A549 (cell line): ENCODE data around the gene RPS15. TPM values are rescaled to one million over a fixed set of nuclear protein-coding genes. Genes with fewer than 3 reads are reported as not detected.

Source experiments
- ATAC-seq, 2 experiments: fragments of 200-7000 bp in 1 of 2; fragments of >200 bp in 1 of 2; cut with Nextera tagmentation in 1 of 2; cut with Tn5 transposase in 1 of 2; 3 replicates each; pipeline versions ENCODE4 v1.8.0 to v1.9.1; 2018 to 2020; ENCODE audit warnings: mild to moderate bottlenecking in 1 of 2, moderate library complexity in 1 of 2
- CTCF ChIA-PET: fragments of 300-600 bp; sonication (Branson Sonifier 250); formaldehyde crosslinking; extraction: SDS; loops from one replicate; lab custom pipeline; 2021; ENCODE audit warnings: antibody characterized with exemption, inconsistent platforms; lab: Yijun Ruan, JAX
- POLR2A ChIA-PET: fragments of 350-600 bp; formaldehyde crosslinking; extraction: SDS; loops from one replicate; lab custom pipeline; 2021; ENCODE audit warnings: antibody characterized with exemption, inconsistent platforms; lab: Yijun Ruan, JAX
- DNase-seq, 2 experiments: peaks; one replicate each; pipeline versions ENCODE4 v3.0.0 to v3.0.0-alpha.2; 2011 to 2016; ENCODE audit warnings: low read depth in 1 of 2, low spot score in 1 of 2
- FAIRE-seq: peaks from 2 replicates; lab custom pipeline; 2011; peaks lifted over from hg19 to GRCh38; lab: Jason Lieb, UNC
- H3K27ac ChIP-seq, 2 experiments: fragments of >200 bp; sonication (Bioruptor Twin); formaldehyde crosslinking; 3 replicates each; pipeline ENCODE4 v1.5.1; 2016 to 2017
- H3K4me1 ChIP-seq: fragments of >200 bp; sonication (Bioruptor Twin); formaldehyde crosslinking; 3 replicates; pipeline ENCODE4 v1.6.1; 2016
- H3K4me2 ChIP-seq: fragments of >200 bp; sonication (Bioruptor Twin); formaldehyde crosslinking; 3 replicates; pipeline ENCODE4 v1.6.1; 2016
- H3K4me3 ChIP-seq: fragments of >200 bp; sonication (Bioruptor Twin); formaldehyde crosslinking; 3 replicates; pipeline ENCODE4 v1.5.1; 2016
- H3K9me3 ChIP-seq: fragments of >200 bp; sonication (Bioruptor Twin); formaldehyde crosslinking; 3 replicates; pipeline ENCODE4 v1.6.1; 2016
- BHLHE40 ChIP-seq: IDR thresholded peaks from 2 replicates; pipeline ENCODE4 v1.6.1; 2012; ENCODE audit warnings: low read depth, low read length, inconsistent platforms
- CBX8 ChIP-seq: fragments of 200-600 bp; sonication (generic); IDR thresholded peaks from 2 replicates; pipeline ENCODE4 v1.6.1; 2016
- CEBPB ChIP-seq, 2 experiments: fragments of >200 bp in 1 of 2; sonication (Bioruptor Twin) in 1 of 2; formaldehyde crosslinking in 1 of 2; IDR thresholded peaks; 2 replicates each; pipeline ENCODE4 v1.6.1; 2012 to 2016
- CHD2 ChIP-seq: fragments of 150-350 bp; IDR thresholded peaks from 2 replicates; pipeline ENCODE4 v1.6.1; 2014; ENCODE audit warnings: low read length; ENCODE audit not compliant: partially characterized antibody
- CHD4 ChIP-seq: fragments of 200-600 bp; sonication (generic); IDR thresholded peaks from 2 replicates; pipeline ENCODE4 v1.6.1; 2016; ENCODE audit warnings: antibody characterized with exemption, mild to moderate bottlenecking, borderline replicate concordance
- EHF ChIP-seq: fragments of 250-450 bp; sonication (Bioruptor Pico); IDR thresholded peaks from 2 replicates; pipeline ENCODE4 v1.5.0; 2020; ENCODE audit warnings: mild to moderate bottlenecking
- EHMT2 ChIP-seq: fragments of 200-600 bp; sonication (generic); IDR thresholded peaks from 2 replicates; pipeline ENCODE4 v1.6.1; 2016; ENCODE audit warnings: antibody characterized with exemption, low read depth, mild to moderate bottlenecking, moderate library complexity
- FOSL2 ChIP-seq, 2 experiments: fragments of 450-650 bp in 1 of 2; fragments of >200 bp in 1 of 2; sonication (Bioruptor Twin) in 1 of 2; formaldehyde crosslinking; IDR thresholded peaks; 2 replicates each; pipeline versions ENCODE4 v1.5.0 to v1.6.1; 2016 to 2020; ENCODE audit warnings: mild to moderate bottlenecking in 1 of 2, moderate library complexity in 1 of 2
- HDAC2 ChIP-seq: fragments of 200-600 bp; sonication (generic); IDR thresholded peaks from 2 replicates; pipeline ENCODE4 v1.6.1; 2016
- NPAS2 ChIP-seq: fragments of 250-450 bp; sonication (Bioruptor Pico); IDR thresholded peaks from 2 replicates; pipeline ENCODE4 v1.8.0; 2022; ENCODE audit warnings: mild to moderate bottlenecking, moderate library complexity, borderline replicate concordance
- NR3C1 ChIP-seq: fragments of >200 bp; sonication (Bioruptor Twin); formaldehyde crosslinking; IDR thresholded peaks from 3 replicates; pipeline ENCODE4 v1.6.1; 2017
- PHF8 ChIP-seq: fragments of 200-600 bp; sonication (generic); IDR thresholded peaks from 2 replicates; pipeline ENCODE4 v1.6.1; 2016; ENCODE audit warnings: low read depth, mild to moderate bottlenecking, antibody characterized with exemption, moderate library complexity, borderline replicate concordance
- POLR2AphosphoS2 ChIP-seq: conservative IDR thresholded peaks from 2 replicates; pipeline ENCODE4 v1.6.1; 2012; ENCODE audit warnings: low read length, improper control_type of control experiment, inconsistent platforms
- RARB ChIP-seq: fragments of 250-450 bp; sonication (Bioruptor Pico); IDR thresholded peaks from 2 replicates; pipeline ENCODE4 v1.8.0; 2021; ENCODE audit warnings: mild to moderate bottlenecking, moderate library complexity
- RNF2 ChIP-seq: fragments of 200-600 bp; sonication (generic); IDR thresholded peaks from 2 replicates; pipeline ENCODE4 v1.6.1; 2016; ENCODE audit warnings: low read depth, mild to moderate bottlenecking, antibody characterized with exemption, moderate library complexity, borderline replicate concordance
- TP53 ChIP-seq: fragments of 250-450 bp; sonication (Bioruptor Pico); IDR thresholded peaks from 2 replicates; pipeline ENCODE4 v1.5.0; 2021; ENCODE audit warnings: mild to moderate bottlenecking, moderate library complexity
- ZFP36 ChIP-seq: fragments of 450-650 bp; IDR thresholded peaks from 2 replicates; pipeline ENCODE4 v1.6.1; 2014; ENCODE audit warnings: borderline replicate concordance; ENCODE audit not compliant: partially characterized antibody
- ZNF302 ChIP-seq: fragments of 250-450 bp; sonication (Bioruptor Pico); IDR thresholded peaks from 2 replicates; pipeline ENCODE4 v1.9.0; 2021; ENCODE audit warnings: inconsistent platforms, mild to moderate bottlenecking, moderate library complexity
- WGBS: methylation state at CpG from one replicate; pipeline ENCODE4 v1.1.6; 2017; ENCODE audit errors: missing lambda C conversion rate; 5-methylcytosine and 5-hydroxymethylcytosine counted together
- polyA plus RNA-seq, 4 experiments: library from polyadenylated mRNA; depleted of rRNA in 3 of 4; stranded (reverse); fragments of >200 nt; fragmentation: RNase III in 1 of 4; extraction: RNeasy Plus Mini Kit Qiagen cat#74134 plus additional on column Dnase treatment in 1 of 4; gene quantifications; 2 replicates in 3 of 4; 3 replicates in 1 of 4; pipeline ENCODE4 v1.2.3, GENCODE V29; 2011 to 2017
- TF ChIP-seq, protein P1 (sequence below): fragments of >200 bp; sonication (Bioruptor Twin); formaldehyde crosslinking; IDR thresholded peaks from 3 replicates; pipeline ENCODE4 v1.5.1; 2016
- TF ChIP-seq, protein P2 (sequence below): fragments of 150-350 bp; IDR thresholded peaks from 2 replicates; pipeline ENCODE4 v1.6.1; 2014; ENCODE audit warnings: low read depth, mild to moderate bottlenecking, low read length
- TF ChIP-seq, protein P3 (sequence below): IDR thresholded peaks from 2 replicates; pipeline ENCODE4 v1.6.1; 2012
- TF ChIP-seq, protein P4 (sequence below): fragments of >200 bp; sonication (Bioruptor Twin); formaldehyde crosslinking; IDR thresholded peaks from 3 replicates; pipeline ENCODE4 v1.6.1; 2016
- TF ChIP-seq, protein P5 (sequence below): fragments of 250-450 bp; sonication (Bioruptor Pico); IDR thresholded peaks from 2 replicates; pipeline ENCODE4 v1.5.0; 2020; ENCODE audit warnings: low read depth, mild to moderate bottlenecking, moderate library complexity
- TF ChIP-seq, protein P6 (sequence below): fragments of >200 bp; sonication (Bioruptor Twin); formaldehyde crosslinking; IDR thresholded peaks from 2 replicates; pipeline ENCODE4 v1.6.1; 2016

The RPS15 gene
- polyA plus RNA-seq, 2 of the 4 experiments (the other 2 are of a cell fraction) = 525 to 1,458 TPM

DNA sequence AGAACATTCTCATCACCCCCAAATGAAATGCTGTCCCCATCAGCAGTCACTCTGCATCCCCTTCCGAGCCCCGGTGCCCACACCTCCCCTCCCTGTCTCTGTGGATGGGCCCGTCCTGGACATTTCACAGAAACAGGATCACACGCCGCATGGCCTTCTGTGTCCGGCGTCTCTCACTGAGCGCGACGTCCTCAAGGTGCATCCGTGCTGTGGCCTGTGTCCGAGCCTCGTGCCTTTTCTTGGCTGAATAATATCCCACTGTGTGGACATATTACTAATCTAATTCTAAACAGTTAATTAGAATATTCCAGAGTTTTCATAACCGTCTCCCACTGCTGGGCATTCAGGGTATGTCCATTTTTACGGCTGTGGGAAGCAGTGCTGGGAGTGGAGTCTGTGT lies 45.8 kb upstream of the RPS15 start:
- FAIRE-seq (no peak), ATAC-seq (no peak), DNase-seq (no peak)
- CTCF ChIA-PET = no interaction called here
- TF ChIP-seq TP53 (no peak), POLR2AphosphoS2 (no peak), NPAS2 (no peak), CEBPB (IDR thresholded peaks at IDR 0.05) (no peak), FOSL2 (IDR thresholded peaks at IDR 0.05) (no peak), FOSL2 (CRISPR knock-in tag; IDR thresholded peaks at IDR 0.05) (no peak)
- TF ChIP-seq, protein P1, sequence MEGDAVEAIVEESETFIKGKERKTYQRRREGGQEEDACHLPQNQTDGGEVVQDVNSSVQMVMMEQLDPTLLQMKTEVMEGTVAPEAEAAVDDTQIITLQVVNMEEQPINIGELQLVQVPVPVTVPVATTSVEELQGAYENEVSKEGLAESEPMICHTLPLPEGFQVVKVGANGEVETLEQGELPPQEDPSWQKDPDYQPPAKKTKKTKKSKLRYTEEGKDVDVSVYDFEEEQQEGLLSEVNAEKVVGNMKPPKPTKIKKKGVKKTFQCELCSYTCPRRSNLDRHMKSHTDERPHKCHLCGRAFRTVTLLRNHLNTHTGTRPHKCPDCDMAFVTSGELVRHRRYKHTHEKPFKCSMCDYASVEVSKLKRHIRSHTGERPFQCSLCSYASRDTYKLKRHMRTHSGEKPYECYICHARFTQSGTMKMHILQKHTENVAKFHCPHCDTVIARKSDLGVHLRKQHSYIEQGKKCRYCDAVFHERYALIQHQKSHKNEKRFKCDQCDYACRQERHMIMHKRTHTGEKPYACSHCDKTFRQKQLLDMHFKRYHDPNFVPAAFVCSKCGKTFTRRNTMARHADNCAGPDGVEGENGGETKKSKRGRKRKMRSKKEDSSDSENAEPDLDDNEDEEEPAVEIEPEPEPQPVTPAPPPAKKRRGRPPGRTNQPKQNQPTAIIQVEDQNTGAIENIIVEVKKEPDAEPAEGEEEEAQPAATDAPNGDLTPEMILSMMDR = no peak
- WGBS = 91% methylated on average over 15 of the region's 15 CpGs
- Histone ChIP-seq H3K4me2 (no peak overlapping the region), H3K4me3 (no peak overlapping the region), H3K9me3 (no peaks in the 10 kb centered on the region), H3K27ac (no peak overlapping the region), H3K4me1 (no peaks in the 10 kb centered on the region)
- POLR2A ChIA-PET = no interaction called here

DNA sequence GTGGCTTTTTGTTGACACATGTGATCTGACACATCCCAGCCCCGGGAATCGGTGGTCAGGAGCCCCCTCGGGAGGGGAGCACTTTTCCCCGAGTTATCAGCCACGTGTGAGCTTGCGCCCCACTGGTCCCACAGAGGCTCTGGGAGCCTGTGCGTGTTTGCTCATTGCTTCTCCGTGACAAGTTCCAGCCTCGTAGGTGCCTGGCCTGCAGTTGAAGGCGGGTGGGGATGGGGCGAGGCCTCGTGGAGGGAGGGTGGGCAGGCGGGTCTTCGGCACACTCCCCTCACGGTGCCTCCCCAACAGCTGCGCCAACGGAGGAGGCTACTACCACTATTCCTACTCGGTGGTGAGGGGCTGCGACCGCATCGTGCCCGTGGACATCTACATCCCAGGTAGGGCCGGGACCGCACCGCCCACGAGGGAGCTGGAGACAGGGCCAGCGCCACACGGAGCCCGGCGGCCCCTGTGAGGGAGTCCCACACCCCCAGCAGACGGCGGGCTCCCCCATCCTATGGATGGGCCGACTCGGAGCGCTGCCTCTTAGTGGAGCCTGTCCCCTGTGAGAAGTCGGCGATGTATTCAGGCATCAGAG lies 45.2 kb upstream of the RPS15 start:
- no peak for FAIRE-seq
- TF ChIP-seq RNF2 (no peak), CBX8 (no peak), ZFP36 (no peak)
- no peaks in the 10 kb centered on the region for H3K9me3 ChIP-seq
- no peak overlapping the region for H3K4me3 ChIP-seq
- DNase-seq = no peak
- H3K4me2 ChIP-seq = no peak overlapping the region
- H3K27ac ChIP-seq = no peak overlapping the region
- no peak for ATAC-seq
- ChIA-PET CTCF (no interaction called here), POLR2A (no interaction called here)
- H3K4me1 ChIP-seq = no peaks in the 10 kb centered on the region
- WGBS = 87% methylated on average over 3 of the region's 37 CpGs

DNA sequence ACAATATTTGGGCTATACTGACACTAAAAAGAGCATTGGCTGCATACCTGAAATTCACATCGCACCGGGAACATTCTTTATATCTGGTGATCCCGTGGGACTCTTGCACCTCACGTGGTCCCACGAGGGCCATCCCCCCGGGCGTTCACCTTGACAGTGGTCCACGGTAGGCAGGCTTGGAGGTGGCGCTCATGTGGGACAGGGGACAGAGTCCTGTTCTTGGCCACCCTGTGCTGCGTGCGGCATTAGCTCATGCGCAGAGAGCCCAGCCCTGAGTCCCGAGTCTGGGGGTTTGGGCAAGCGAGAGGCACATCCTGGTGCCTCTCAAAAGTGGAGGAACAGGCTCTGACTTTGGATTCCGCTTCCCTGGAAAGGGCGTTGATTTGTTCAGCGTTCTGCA lies 44.4 kb upstream of the RPS15 start:
- no peak for ATAC-seq
- 99% methylated on average over 17 of the region's 17 CpGs for WGBS
- ChIA-PET POLR2A (no interaction called here), CTCF (interaction anchor here (0.6 kb wide), 1 partner anchor 114 kb away, joined by 3 read pairs; no protein-coding TSS in a partner anchor)
- FAIRE-seq = no peak
- TF ChIP-seq, protein P2, sequence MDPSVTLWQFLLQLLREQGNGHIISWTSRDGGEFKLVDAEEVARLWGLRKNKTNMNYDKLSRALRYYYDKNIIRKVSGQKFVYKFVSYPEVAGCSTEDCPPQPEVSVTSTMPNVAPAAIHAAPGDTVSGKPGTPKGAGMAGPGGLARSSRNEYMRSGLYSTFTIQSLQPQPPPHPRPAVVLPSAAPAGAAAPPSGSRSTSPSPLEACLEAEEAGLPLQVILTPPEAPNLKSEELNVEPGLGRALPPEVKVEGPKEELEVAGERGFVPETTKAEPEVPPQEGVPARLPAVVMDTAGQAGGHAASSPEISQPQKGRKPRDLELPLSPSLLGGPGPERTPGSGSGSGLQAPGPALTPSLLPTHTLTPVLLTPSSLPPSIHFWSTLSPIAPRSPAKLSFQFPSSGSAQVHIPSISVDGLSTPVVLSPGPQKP = no peak
- TF ChIP-seq HDAC2 = no peak
- TF ChIP-seq EHMT2 = no peak
- TF ChIP-seq FOSL2 (IDR thresholded peaks at IDR 0.05) = no peak
- TF ChIP-seq FOSL2 (CRISPR knock-in tag; IDR thresholded peaks at IDR 0.05) = no peak
- TF ChIP-seq NR3C1 = no peak
- TF ChIP-seq BHLHE40 = no peak
- no peak for TF ChIP-seq NPAS2
- TF ChIP-seq CHD2 = no peak
- no peak for TF ChIP-seq CHD4
- TF ChIP-seq PHF8 = no peak
- no peak for TF ChIP-seq EHF (CRISPR knock-in tag)
- no peak for TF ChIP-seq RNF2
- no peak for TF ChIP-seq ZNF302
- TF ChIP-seq, protein P3, sequence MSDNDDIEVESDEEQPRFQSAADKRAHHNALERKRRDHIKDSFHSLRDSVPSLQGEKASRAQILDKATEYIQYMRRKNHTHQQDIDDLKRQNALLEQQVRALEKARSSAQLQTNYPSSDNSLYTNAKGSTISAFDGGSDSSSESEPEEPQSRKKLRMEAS = no peak
- no peak for TF ChIP-seq RARB (CRISPR knock-in tag)
- TF ChIP-seq, protein P4, sequence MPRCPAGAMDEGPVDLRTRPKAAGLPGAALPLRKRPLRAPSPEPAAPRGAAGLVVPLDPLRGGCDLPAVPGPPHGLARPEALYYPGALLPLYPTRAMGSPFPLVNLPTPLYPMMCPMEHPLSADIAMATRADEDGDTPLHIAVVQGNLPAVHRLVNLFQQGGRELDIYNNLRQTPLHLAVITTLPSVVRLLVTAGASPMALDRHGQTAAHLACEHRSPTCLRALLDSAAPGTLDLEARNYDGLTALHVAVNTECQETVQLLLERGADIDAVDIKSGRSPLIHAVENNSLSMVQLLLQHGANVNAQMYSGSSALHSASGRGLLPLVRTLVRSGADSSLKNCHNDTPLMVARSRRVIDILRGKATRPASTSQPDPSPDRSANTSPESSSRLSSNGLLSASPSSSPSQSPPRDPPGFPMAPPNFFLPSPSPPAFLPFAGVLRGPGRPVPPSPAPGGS = no peak
- TF ChIP-seq, protein P5, sequence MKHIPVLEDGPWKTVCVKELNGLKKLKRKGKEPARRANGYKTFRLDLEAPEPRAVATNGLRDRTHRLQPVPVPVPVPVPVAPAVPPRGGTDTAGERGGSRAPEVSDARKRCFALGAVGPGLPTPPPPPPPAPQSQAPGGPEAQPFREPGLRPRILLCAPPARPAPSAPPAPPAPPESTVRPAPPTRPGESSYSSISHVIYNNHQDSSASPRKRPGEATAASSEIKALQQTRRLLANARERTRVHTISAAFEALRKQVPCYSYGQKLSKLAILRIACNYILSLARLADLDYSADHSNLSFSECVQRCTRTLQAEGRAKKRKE (CRISPR knock-in tag) = no peak
- TF ChIP-seq, protein P6, sequence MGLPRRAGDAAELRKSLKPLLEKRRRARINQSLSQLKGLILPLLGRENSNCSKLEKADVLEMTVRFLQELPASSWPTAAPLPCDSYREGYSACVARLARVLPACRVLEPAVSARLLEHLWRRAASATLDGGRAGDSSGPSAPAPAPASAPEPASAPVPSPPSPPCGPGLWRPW = no peak
- Histone ChIP-seq H3K4me3 (no peak overlapping the region), H3K27ac (no peak overlapping the region), H3K4me1 (no peaks in the 10 kb centered on the region), H3K4me2 (no peak overlapping the region), H3K9me3 (no peaks in the 10 kb centered on the region)
- DNase-seq = no peak
